ENCODE results near the gene NCAM2. TPM values are rescaled to one million over a fixed set of nuclear protein-coding genes. Genes with fewer than 3 reads are reported as not detected.

Gene NCAM2
- total and polyA plus RNA-seq, 2 donors (not counting 1 experiment from before 2014, with no cell fraction given): 0.13 TPM; not detected in 1

GRCh38 chr21:21079646-21080045 is 81.4 kb downstream of the NCAM2 start:
- Histone ChIP-seq H2AFZ (ENCODE audit: insufficient read depth, low read depth, low read length, poor library complexity, severe bottlenecking) (no peak overlapping the region), H3K4me2 (replicated peaks; ENCODE audit: low read depth, low read length, poor library complexity, severe bottlenecking) (no peak overlapping the region), H4K20me1 (ENCODE audit: control insufficient read depth, insufficient read depth, low read length, poor library complexity, severe bottlenecking) (no peaks in the 10 kb centered on the region), H3K27me3 (replicated peaks in 1 of 4; ENCODE audit: control extremely low read depth in 1 of 4, control insufficient read depth in 3 of 4, insufficient read depth in 4 of 4, low read length in 3 of 4) (no peaks in the 10 kb centered on the region), H3K36me3 (replicated peaks in 1 of 2; ENCODE audit: control extremely low read depth in 1 of 2, control insufficient read depth in 1 of 2, extremely low read depth in 1 of 2, insufficient read depth in 2 of 2, low read length in 1 of 2) (no peaks in the 10 kb centered on the region), H3K27ac (ENCODE audit: low read length in 2 of 2) (no peak overlapping the region), H3K79me2 (ENCODE audit: control insufficient read depth, insufficient read depth, low read length) (no peaks in the 10 kb centered on the region), H3K4me1 (ENCODE audit: control insufficient read depth in 2 of 2, insufficient read depth in 2 of 2, low read length in 2 of 2) (no peaks in the 10 kb centered on the region), H3K9ac (ENCODE audit: low read length) (no peak overlapping the region), H3K4me3 (ENCODE audit: control extremely low read depth in 1 of 5, extremely low read depth in 1 of 5, insufficient read depth in 1 of 5, low read depth in 2 of 5, low read length in 4 of 5) (no peak overlapping the region), H3K9me3 (ENCODE audit: control extremely low read depth in 1 of 3, control insufficient read depth in 2 of 3, insufficient read depth in 1 of 3, low read length in 2 of 3) (peaks cover 0 to 5% (median 0%) of the 10 kb centered on the region in 3 donors)
- Mint-ChIP-seq H3K9me3 (ENCODE audit: insufficient read depth) (peaks cover 2% of the 10 kb centered on the region), H3K4me1 (no peaks in the 10 kb centered on the region), H3K27ac (no peak overlapping the region), H3K27me3 (no peaks in the 10 kb centered on the region), H3K4me3 (no peak overlapping the region)
- intact Hi-C loops (cut with micrococcal nuclease): no loop called here
- POLR2A ChIA-PET: no interaction called here
- no peak for DNase-seq
- CTCF ChIA-PET: no interaction called here
- no peak for ATAC-seq (ENCODE audit: low read depth)
- TF ChIP-seq CTCF (IDR thresholded peaks at IDR 0.05) (no peak), EZH2 (IDR thresholded peaks at IDR 0.05; ENCODE audit: borderline replicate concordance, insufficient read depth, low read depth, low read length, poor library complexity, severe bottlenecking) (no peak)

- WGBS (ENCODE audit: insufficient coverage): no CpG with 5 or more reads among the region's 1 CpG
- TF ChIP-seq CTCF (IDR thresholded peaks at IDR 0.05) (no peak), EZH2 (IDR thresholded peaks at IDR 0.05; ENCODE audit: borderline replicate concordance, insufficient read depth, low read depth, low read length, poor library complexity, severe bottlenecking) (no peak)
- POLR2A ChIA-PET: no interaction called here
- no peak overlapping the region for H3K9ac ChIP-seq (ENCODE audit: low read length)
- ATAC-seq (ENCODE audit: low read depth): no peak
- no peak overlapping the region for H3K4me2 ChIP-seq (replicated peaks; ENCODE audit: low read depth, low read length, poor library complexity, severe bottlenecking)
- Mint-ChIP-seq H3K9me3 (ENCODE audit: insufficient read depth) (peaks cover 2% of the 10 kb centered on the region), H3K4me1 (no peaks in the 10 kb centered on the region), H3K4me3 (no peak overlapping the region), H3K27me3 (no peaks in the 10 kb centered on the region), H3K27ac (no peak overlapping the region)
- H3K36me3 ChIP-seq (replicated peaks in 1 of 2; ENCODE audit: control extremely low read depth in 1 of 2, control insufficient read depth in 1 of 2, extremely low read depth in 1 of 2, insufficient read depth in 2 of 2, low read length in 1 of 2): no peaks in the 10 kb centered on the region
- H3K79me2 ChIP-seq (ENCODE audit: control insufficient read depth, insufficient read depth, low read length): no peaks in the 10 kb centered on the region
- intact Hi-C loops (cut with micrococcal nuclease): no loop called here
- H3K4me1 ChIP-seq (ENCODE audit: control insufficient read depth in 2 of 2, insufficient read depth in 2 of 2, low read length in 2 of 2): no peaks in the 10 kb centered on the region
- H3K27me3 ChIP-seq (replicated peaks in 1 of 4; ENCODE audit: control extremely low read depth in 1 of 4, control insufficient read depth in 3 of 4, insufficient read depth in 4 of 4, low read length in 3 of 4): no peaks in the 10 kb centered on the region
- H3K27ac ChIP-seq (ENCODE audit: low read length in 2 of 2): no peak overlapping the region
- CTCF ChIA-PET: no interaction called here
- H4K20me1 ChIP-seq (ENCODE audit: control insufficient read depth, insufficient read depth, low read length, poor library complexity, severe bottlenecking): no peaks in the 10 kb centered on the region
- no peak for DNase-seq
- H3K9me3 ChIP-seq (ENCODE audit: control extremely low read depth in 1 of 3, control insufficient read depth in 2 of 3, insufficient read depth in 1 of 3, low read length in 2 of 3): peaks cover 0 to 5% (median 0%) of the 10 kb centered on the region in 3 donors
- no peak overlapping the region for H3K4me3 ChIP-seq (ENCODE audit: control extremely low read depth in 1 of 5, extremely low read depth in 1 of 5, insufficient read depth in 1 of 5, low read depth in 2 of 5, low read length in 4 of 5)
- no peak overlapping the region for H2AFZ ChIP-seq (ENCODE audit: insufficient read depth, low read depth, low read length, poor library complexity, severe bottlenecking)
Measured at GRCh38 chr21:21084179-21084578, 86.0 kb downstream of the NCAM2 start.
